Activated CD4-positive, alpha-beta T cell treated with anti-CD3 and anti-CD28 coated beads, Interleukin-2, amount 50 U/mL, for 48 hours (primary cell): ENCODE measurements around the gene RBM19.

Source experiments
- DNase-seq, 2 experiments: peaks; one replicate each; pipeline ENCODE4 v3.0.0-alpha.2; 2020

RBM19 gene

GRCh38 chr12:113796852-113797534 lies 169.1 kb downstream of the RBM19 start:
- DNase-seq: no peak

DNA sequence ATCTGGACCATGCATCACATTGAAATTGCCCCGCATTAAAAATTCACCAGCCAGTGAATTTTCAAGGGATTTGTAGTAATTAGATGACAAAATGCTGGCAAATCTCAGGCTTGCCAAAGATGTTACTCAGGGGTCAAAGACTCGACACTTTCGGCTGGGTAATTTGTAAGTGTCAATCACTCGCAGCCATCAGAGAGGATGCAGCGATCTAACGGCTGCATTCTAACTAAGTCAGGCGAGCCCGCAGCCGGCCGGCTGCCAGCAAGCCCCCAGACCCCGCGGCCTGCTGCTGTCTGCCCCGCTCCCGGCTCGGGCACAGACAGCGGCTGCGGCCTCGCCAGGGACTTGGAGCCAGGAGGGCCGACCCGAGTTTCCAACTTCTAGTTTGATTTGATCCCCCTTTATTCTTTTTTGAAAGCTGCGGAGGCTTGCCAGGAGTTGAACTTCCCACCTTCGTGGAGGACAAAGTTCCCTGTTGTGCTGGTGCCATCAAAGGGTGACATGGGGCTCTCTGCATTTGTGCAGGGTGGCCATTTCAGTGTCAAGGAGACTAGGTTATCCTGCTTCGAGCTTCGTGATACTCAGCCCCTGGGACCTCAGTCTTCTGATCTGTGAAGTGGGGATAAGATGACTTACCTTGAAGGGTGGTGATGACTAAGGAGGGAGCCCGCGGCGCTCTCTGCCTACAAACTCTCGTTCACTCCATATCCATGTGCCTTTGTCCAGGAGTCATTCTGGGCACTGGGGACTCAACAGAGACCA lies 169.9 kb downstream of the RBM19 start:
- DNase-seq: no peak

DNA sequence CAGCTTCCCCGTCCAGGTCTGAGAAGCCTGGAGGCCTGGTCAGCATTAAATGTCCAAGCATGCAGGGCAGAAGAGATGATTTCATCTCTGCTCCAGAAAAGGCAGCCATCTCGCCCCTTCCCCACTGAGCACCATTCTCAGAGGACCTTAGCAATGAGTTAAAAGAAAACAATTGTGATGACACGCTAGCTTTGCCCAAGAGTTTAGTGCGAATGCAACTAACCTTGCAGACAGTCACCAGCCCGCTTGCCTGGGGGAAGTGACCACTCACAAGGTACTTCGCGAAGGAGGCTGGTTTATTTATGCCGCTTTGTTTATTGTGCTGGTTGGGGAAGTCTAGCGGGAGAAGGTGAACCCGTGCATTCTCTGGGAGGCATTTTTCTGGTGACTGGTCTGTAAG lies 170.7 kb downstream of the RBM19 start:
- no peak for DNase-seq

DNA sequence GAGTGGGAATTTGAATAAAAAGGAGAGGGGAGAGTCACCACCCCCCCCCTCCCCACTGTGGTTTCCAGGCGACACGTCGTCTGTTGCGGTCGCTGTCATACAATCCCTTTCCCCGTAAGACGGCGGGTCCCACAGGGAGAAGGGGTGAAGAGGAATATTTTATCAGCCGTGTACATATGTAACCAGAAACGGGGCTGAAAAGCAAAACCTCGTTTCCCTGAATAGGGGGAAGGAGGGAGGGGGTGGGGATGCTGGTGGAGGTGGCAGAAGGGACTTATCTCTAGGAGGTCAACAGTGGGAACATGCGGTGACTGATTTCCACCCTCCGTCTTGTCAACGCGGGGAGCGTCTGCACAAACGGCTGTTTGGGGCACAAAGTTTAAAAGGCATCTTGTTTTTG lies 171.4 kb downstream of the RBM19 start:
- no peak for DNase-seq

DNA sequence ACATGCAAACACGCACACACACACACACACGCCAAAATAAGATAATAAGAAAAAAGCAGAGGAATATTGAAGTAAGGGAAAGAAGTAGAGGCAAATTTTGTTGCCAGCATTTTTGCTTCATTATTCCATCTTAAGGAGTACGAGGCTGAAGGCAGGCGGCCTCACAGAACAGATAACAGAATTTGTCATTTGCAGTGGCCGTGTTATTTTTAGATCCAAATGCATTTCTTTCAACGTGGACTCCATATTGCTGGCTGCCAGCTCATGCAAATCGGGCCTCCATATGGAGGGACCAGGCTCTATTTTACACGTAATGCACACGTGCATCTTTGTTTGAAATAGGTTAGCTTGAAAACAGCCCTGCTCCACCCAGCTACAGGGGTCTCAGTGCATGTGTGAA lies 172.9 kb downstream of the RBM19 start:
- no peak for DNase-seq

- DNase-seq: no peak
Observed at GRCh38 chr12:113792450-113792849, 173.7 kb downstream of the RBM19 start.

- DNase-seq: no peak
Observed at GRCh38 chr12:113788020-113788856, 177.9 kb downstream of the RBM19 start.

DNA sequence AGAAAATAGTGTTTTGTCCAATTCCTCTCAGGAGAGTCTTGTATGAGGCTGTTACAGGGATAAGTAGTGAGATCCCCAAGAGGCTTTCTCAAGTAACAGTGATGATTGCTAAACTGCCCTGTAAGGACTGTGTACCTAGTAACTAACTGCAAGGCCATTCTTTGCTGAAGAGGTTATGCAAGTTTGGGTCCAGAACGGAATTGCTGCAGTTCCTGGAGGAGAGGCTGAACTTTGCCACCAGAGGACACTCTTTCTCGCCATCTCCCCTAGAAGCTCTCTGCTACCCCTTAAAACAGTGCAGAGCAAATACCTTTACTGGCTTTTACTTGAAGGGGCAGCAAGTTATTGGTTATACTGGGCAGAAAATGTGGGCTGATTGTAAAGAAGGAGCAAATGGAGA lies 180.0 kb downstream of the RBM19 start:
- DNase-seq: no peak

- no peak for DNase-seq
Observed at GRCh38 chr12:113783811-113784210, 182.3 kb downstream of the RBM19 start.

DNA sequence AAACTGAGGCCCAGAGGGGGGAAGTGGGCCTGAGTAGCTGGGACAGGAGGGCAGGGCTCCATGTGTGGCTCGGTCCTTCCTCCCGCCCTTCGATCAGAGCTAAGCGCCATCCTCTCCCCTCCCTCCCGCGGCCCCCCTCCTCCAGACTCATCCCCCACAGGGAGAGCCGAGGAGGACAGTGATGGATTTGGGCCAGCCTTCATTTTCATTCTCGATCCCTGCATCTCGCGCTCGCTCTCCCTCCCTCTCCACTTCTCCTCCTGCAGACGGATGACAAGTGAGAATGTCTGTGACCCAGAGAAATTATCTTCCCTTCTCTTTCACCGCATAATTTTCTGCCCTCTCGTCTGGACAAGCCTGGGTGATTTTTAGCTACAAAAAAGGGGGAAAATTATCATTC lies 183.3 kb downstream of the RBM19 start:
- DNase-seq: no peak

GRCh38 chr12:113781415-113782198 lies 184.5 kb downstream of the RBM19 start:
- no peak for DNase-seq

GRCh38 chr12:113779774-113780173 lies 186.4 kb downstream of the RBM19 start:
- DNase-seq: no peak

GRCh38 chr12:113778432-113779132 lies 187.5 kb downstream of the RBM19 start:
- DNase-seq: no peak

GRCh38 chr12:113777751-113778150 lies 188.4 kb downstream of the RBM19 start:
- DNase-seq: no peak

GRCh38 chr12:113776536-113776935 lies 189.6 kb downstream of the RBM19 start:
- no peak for DNase-seq

- DNase-seq: no peak
Observed at GRCh38 chr12:113774526-113774925, 191.6 kb downstream of the RBM19 start.

DNA sequence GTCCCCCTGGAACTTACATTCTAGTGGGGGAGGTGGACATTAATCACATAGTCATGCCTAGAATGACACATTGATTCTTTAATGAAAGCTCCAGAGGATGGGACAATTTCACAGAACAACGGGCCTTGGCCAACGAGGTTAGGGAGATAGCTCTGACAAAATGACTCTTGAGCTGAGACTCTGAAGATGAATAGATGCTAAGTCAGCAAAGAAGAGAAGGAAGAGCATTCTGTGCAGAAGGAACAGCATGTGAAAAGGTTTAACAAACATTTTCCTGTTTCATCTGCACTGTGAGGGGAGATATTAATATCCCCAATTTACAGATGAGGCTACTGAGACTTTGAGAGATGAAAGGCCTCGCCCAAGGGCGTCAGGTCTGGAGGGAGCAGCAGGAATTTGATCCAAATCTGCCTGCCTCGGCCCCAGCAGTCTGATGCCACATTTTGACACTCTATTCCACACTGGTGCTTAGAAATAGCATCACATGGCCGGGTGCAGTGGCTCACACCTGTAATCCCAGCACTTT lies 193.6 kb downstream of the RBM19 start:
- DNase-seq: no peak

GRCh38 chr12:113770389-113770865 lies 195.7 kb downstream of the RBM19 start:
- DNase-seq: no peak

DNA sequence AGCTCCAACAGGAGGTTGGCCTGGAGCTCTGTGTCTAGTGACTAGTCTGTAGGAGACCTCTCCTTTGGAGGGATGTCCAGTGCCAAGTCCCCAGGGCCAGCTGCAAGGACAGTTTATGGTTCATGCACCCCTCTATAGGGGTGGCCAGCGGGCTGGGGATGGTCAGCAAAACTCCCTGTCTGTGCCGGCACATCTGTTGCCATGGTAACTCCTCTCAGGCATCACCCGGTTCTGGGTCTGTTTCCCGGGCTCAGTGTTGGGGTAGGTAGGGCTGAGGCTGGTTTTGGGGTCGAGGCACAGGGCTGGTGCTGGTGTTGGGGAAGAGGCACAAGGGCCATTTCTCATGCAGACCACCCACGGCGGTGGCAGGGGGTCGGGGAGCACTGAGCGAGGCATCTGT lies 196.8 kb downstream of the RBM19 start:
- no peak for DNase-seq

GRCh38 chr12:113768850-113769249 lies 197.3 kb downstream of the RBM19 start:
- no peak for DNase-seq
